Hepatocyte (in vitro differentiated cells): ENCODE results near the gene THEM5.

ENCODE experiments used
- EZH2 ChIP-seq: fragments of 200-600 bp; sonication (generic); IDR thresholded peaks from 2 replicates; pipeline ENCODE4 v1.6.1; 2016; ENCODE audit warnings: antibody characterized with exemption, mild to moderate bottlenecking, borderline replicate concordance
- EZH2phosphoT487 ChIP-seq: fragments of 200-600 bp; sonication (generic); IDR thresholded peaks from one replicate; pipeline ENCODE4 v1.6.1; 2018; ENCODE audit warnings: antibody characterized with exemption, mild to moderate bottlenecking, low read depth, moderate library complexity; ENCODE audit not compliant: unreplicated experiment, severe bottlenecking
- TF ChIP-seq, protein P1 (sequence below): fragments of 200-600 bp; sonication (generic); IDR thresholded peaks from 2 replicates; pipeline ENCODE4 v1.5.1; 2016; ENCODE audit warnings: antibody characterized with exemption, mild to moderate bottlenecking; ENCODE audit not compliant: poor library complexity

DNA sequence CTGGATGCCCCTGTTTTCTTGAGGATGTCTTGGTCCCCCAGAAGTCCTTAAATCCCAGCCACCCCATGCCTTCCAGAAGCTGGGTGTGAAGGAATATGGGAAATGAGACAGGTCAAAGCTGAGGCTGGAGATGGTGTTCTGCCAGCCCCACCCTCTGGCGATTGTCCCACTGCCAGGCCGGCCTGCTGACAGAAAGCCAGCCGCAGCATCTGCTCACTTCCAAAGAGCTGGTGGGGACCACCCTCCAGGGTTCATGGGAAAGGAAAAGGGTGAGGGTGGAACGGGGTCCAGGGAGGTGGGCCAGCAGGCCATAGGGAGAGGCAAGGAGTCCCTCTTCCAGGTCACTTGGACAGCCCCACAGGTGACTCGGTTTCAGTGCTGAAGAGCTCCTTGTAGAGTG, 46.4 kb downstream of the THEM5 start:
- TF ChIP-seq EZH2phosphoT487 (no peak), EZH2 (no peak)
- TF ChIP-seq, protein P1, sequence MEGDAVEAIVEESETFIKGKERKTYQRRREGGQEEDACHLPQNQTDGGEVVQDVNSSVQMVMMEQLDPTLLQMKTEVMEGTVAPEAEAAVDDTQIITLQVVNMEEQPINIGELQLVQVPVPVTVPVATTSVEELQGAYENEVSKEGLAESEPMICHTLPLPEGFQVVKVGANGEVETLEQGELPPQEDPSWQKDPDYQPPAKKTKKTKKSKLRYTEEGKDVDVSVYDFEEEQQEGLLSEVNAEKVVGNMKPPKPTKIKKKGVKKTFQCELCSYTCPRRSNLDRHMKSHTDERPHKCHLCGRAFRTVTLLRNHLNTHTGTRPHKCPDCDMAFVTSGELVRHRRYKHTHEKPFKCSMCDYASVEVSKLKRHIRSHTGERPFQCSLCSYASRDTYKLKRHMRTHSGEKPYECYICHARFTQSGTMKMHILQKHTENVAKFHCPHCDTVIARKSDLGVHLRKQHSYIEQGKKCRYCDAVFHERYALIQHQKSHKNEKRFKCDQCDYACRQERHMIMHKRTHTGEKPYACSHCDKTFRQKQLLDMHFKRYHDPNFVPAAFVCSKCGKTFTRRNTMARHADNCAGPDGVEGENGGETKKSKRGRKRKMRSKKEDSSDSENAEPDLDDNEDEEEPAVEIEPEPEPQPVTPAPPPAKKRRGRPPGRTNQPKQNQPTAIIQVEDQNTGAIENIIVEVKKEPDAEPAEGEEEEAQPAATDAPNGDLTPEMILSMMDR, result no peak
